Heart left ventricle (tissue), 13 donors: Measurements from ENCODE around the gene FANCI.

Experiments used
- CTCF ChIP-seq, 12 donors: fragments of 200-600 bp; sonication (generic) in 4 of 12; IDR thresholded peaks; one replicate each; pipeline versions ENCODE4 v1.5.0 to v1.8.0; 2018 to 2022; ENCODE audit warnings: antibody characterized with exemption in 12 of 12, mild to moderate bottlenecking in 5 of 12
- POLR2A ChIP-seq, 2 donors: fragments of 450-650 bp; IDR thresholded peaks; one replicate each; pipeline ENCODE4 v1.6.1; 2017; ENCODE audit warnings: antibody characterized with exemption in 2 of 2, mild to moderate bottlenecking in 2 of 2, moderate library complexity in 2 of 2
- donor health status: ischemic (EF 13 %, LVEDD 7.1; RV severe dilation, severe dysfunction).
- donor health status: DM: no; HTN: yes; CAD: no.
- donor health status: DM: no; HTN: no; CAD: no.
- donor health status: ischemic (EF 25% LVEDD 6.9; RV normal size, moderate dysfunction).
- donor health status: ischemic (EF 25% LVEDD 5.7; RV mildly dilated, moderate dysfunction).
- donor health status: ischemic (EF 35%, LVEDD 5.7; RV mildly dilated, moderate dysfunction).
- donor health status: nonischemic (EF 11% LVEDD 7.7; RV severe dilation, severe dysfunction).
- donor health status: DM: yes; HTN: yes; CAD: no.
- donor health status: PGD.
- donor health status: ischemic (EF 29% LVEDD 5.4; RV normal size, mild dysfunction).
- donor health status: nonischemic (EF 23%, LVEDD 6.1; RV moderate dilation, normal function).

- no peak for TF ChIP-seq CTCF (IDR thresholded peaks at IDR 0.05)
- no peak for TF ChIP-seq POLR2A (IDR thresholded peaks at IDR 0.05)
Observed at GRCh38 chr15:89363770-89364169, 120.0 kb downstream of the FANCI start.
